A549 treated with Hydrocortisone at 1 μM for 4 hours (cell line): ENCODE data around the gene AGBL3. TPM values are rescaled to one million over a fixed set of nuclear protein-coding genes. Genes with fewer than 3 reads are reported as not detected.

ENCODE experiments used
- total RNA-seq: library from RNA; stranded (reverse); fragments of 200-300 nt; extraction: Qiagen RNA extraction; gene quantifications from 5 replicates; pipeline ENCODE4 v1.2.3, GENCODE V29; 2022

AGBL3 gene
- total RNA-seq: 0.92 to 1.6 TPM (median 1.4 TPM) in 5 replicates

DNA sequence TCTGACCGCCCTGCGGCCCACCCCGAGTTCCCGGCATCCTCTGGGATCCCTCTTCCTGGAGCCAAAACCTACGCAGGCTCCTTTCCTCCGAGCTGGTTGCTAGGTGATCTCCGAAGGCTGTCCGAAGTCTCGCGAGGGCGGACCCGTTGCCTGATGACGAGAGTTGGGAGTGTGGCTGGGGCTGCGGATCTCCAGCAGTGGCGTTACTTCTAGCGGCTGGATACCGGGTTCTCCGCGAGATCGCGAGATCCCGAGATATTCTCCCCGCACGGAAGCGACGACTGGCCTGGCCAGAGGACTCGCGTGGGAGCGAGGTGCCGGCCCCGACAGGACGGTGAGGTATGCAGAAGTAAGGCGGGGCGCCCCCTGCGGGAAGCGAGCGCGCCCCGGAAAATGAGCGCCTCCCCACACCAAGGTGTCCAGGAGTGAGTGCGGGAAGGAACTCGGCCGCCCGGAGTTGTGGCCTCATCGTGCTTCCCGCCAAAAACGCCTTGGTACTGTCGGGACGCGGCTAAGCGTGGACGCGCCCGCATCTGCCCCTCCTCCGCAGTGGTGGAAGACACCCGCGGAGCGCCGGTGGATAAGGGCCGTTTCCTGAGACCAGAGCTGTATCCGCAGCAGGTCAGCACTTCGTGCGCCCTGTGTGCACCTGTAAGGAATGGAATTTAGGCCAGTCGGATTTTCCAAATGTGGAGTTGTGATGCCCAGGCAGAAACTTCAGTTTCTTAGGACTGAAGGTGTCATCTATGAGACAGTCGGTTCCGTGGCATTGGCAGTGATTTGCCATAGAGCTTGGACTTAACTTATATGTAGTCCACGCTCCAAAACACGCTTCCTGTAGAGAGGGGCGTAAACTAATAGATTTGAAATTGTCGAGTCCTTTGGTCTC, at the start of gene AGBL3:
Gene AGBL3 (plus strand): TSS at position 146 of the 889 bp plus-strand sequence. CDS start 1,426 bp downstream, outside the sequence.

DNA sequence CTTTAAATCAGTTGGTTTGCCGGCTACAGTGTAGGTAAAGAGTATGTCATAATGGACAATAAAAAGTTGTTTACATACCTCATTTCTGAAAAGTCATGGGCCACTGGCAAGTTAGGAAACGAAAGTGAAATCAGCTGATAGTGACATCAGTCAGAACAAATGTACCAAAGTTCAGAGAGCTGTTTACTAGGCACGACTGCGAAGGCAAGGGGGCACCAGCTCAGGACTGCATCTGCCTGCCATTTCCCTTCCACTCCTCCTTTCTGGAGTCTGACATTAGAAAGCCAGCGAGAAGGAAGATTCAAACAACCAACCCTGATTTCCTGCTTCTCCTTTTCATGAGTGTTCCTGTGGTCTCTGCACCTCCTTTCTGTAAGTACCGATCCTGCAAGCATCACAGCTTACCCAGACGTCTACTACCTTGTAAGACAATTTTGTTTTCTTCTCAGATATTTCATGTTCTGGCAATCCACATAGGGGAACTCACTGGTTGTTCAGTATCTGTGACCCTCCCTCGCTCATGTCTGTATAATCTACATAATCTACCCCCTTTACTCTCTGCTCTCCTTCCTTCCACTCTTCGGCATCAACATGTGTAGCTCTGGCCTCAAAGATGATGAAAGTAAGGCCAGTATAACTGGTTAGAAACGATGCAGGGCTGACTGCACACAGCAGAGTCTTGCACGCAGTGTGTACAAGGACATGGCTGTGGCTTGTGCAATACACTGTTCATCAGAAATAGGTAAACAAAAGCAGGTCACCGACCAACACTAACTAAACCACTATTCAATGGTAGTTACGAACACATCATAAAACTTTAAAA, 161.8 kb downstream of the AGBL3 start, which contains the start of gene TMEM140:
Gene TMEM140 (plus strand): TSS at position 174 of the 823 bp plus-strand sequence. CDS start 16,370 bp downstream, outside the sequence.

DNA sequence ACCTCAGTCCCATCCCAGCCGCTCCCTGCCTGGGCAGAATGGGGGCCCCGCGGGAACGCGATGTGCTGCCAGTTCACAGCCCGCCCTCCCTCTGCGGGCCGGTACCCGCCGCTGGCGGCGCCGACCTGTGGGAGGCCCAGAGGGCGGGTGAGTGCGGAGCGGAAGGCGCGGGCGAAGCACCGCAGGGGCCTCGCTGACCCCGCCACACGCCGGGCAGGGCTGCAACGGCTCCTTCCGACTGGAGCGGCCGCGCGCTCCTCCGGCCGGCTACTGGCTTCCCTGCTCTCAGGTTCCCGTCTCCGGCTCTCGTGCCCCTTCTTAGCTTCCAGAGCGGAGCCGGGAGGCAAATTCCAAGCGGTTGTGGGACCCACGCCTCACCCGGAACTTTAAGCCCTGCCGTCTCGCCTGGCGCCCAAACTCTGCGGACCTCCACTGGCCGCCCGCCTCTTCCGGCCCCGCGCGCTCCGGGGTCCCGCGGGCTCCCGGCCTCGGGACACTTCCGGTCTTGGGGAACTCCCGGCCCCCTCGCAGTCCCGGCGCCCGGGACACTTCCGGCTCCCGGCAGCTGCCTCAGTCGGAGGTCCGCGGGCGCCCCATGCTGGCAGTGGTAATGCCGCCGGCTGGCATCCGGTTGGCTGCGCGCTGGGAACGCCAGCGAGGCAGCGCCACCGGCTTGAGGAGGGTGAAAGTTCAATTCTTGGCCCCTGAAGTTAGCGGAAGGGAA, 184.1 kb downstream of the AGBL3 start, which contains the start of gene CYREN:
Gene CYREN (minus strand): TSS at position 434 of the 724 bp plus-strand sequence. CDS start 1,785 bp downstream, outside the sequence.

Other genes starting within 250 kb of the AGBL3 start
- 112 to 231 TPM (median 174 TPM) in 5 replicates for gene CALD1, start 206.9 kb upstream of the AGBL3 start, total RNA-seq
- 0.70 to 1.5 TPM (median 1.0 TPM) in 5 replicates for gene TMEM140, start 161.6 kb downstream of the AGBL3 start, total RNA-seq
- 71.2 to 101 TPM (median 81.6 TPM) in 5 replicates for gene CYREN, start 184.2 kb downstream of the AGBL3 start, total RNA-seq
- gene WDR91, start 225.0 kb downstream of the AGBL3 start, total RNA-seq: 5.7 to 8.9 TPM (median 7.1 TPM) in 5 replicates
- not detected in 5 replicates for gene STRA8, start 247.3 kb downstream of the AGBL3 start, total RNA-seq